Measurements from ENCODE around the gene TAMALIN. TPM values are rescaled to one million over a fixed set of nuclear protein-coding genes. Genes with fewer than 3 reads are reported as not detected.

Gene TAMALIN
- 2.2 and 2.6 TPM in 2 replicates for polyA plus RNA-seq (2013)

DNA sequence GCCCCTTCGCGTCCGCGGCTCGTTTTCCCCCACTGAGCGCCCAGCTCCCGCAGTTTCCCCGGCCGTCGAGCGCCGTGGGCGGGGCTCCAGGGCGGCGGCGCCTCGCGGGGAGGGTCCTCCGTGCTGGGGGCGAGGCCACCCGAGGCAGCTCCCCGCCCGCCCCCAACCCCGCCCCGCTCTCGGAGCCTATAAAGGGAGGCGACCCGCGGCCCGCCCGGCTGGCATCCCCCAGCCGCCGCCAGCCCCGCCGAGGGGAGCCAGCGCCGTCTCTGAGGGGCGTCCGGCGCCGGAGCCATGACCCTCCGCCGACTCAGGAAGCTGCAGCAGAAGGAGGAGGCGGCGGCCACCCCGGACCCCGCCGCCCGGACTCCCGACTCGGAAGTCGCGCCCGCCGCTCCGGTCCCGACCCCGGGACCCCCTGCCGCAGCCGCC lies at the start of gene TAMALIN:
TSS of gene TAMALIN (plus strand) at position 221 of the 432 bp plus-strand sequence. CDS start at position 295, 74 bp downstream.
- H3K4me2 ChIP-seq (ENCODE audit: low read length): peak within 1 kb of the TSS; percentile 73
- DNase-seq: peak in 1 of 2 donors; percentile 37
- H4K91ac ChIP-seq (ENCODE audit: low read depth, low read length): peak within 1 kb of the TSS; percentile 23
- H4K12ac ChIP-seq (ENCODE audit: low read depth, low read length): no peak within 1 kb of the TSS
- no peak within 1 kb of the TSS for H2BK120ac ChIP-seq (ENCODE audit: insufficient read depth, low read length, poor library complexity)
- H2AFZ ChIP-seq (ENCODE audit: insufficient read depth, low read length, poor library complexity): peak within 1 kb of the TSS; percentile 43
- H3K27me3 ChIP-seq (ENCODE audit: insufficient read depth, low read length): peaks cover 19% of the 10 kb centered on the region
- H3K79me2 ChIP-seq (ENCODE audit: control insufficient read depth, insufficient read depth, low read length, poor library complexity): peaks cover 2% of the 10 kb centered on the region
- WGBS (ENCODE audit: extremely low coverage, insufficient coverage, insufficient read length): no CpG with 5 or more reads among the region's 60 CpGs
- H3K18ac ChIP-seq (ENCODE audit: low read length): peak within 1 kb of the TSS; percentile 58
- peak within 1 kb of the TSS; percentile 3 for H3K9ac ChIP-seq (ENCODE audit: low read length)
- H3K79me1 ChIP-seq (ENCODE audit: low read length): peaks cover 6% of the 10 kb centered on the region
- H3K4me3 ChIP-seq (ENCODE audit: low read depth, low read length): peak within 1 kb of the TSS; percentile 70
- H3K4ac ChIP-seq (ENCODE audit: low read depth, low read length): no peak within 1 kb of the TSS
- no peak within 1 kb of the TSS for H3K23ac ChIP-seq (ENCODE audit: low read length)
- H2AK5ac ChIP-seq (ENCODE audit: low read length): peak within 1 kb of the TSS; percentile 42
- H3K36me3 ChIP-seq (ENCODE audit: control insufficient read depth in 1 of 2, insufficient read depth in 2 of 2, low read length in 2 of 2): no peaks in the 10 kb centered on the region
- peak within 1 kb of the TSS; percentile 23 for H2BK12ac ChIP-seq (ENCODE audit: low read length)
- peaks cover 7% of the 10 kb centered on the region for H3K9me3 ChIP-seq (ENCODE audit: insufficient read depth, low read depth, low read length)
- H4K8ac ChIP-seq (ENCODE audit: low read depth, low read length): peak within 1 kb of the TSS; percentile 63
- peak within 1 kb of the TSS; percentile 12 for H3K14ac ChIP-seq (ENCODE audit: low read length)
- H3K27ac ChIP-seq (ENCODE audit: low read depth, low read length): no peak within 1 kb of the TSS
- H2BK5ac ChIP-seq (ENCODE audit: low read depth, low read length, poor library complexity): no peak within 1 kb of the TSS
- H3K4me1 ChIP-seq (ENCODE audit: control insufficient read depth in 1 of 2, insufficient read depth in 2 of 2, low read length in 2 of 2): peaks cover 16 to 21% of the 10 kb centered on the region in 2 experiments

DNA sequence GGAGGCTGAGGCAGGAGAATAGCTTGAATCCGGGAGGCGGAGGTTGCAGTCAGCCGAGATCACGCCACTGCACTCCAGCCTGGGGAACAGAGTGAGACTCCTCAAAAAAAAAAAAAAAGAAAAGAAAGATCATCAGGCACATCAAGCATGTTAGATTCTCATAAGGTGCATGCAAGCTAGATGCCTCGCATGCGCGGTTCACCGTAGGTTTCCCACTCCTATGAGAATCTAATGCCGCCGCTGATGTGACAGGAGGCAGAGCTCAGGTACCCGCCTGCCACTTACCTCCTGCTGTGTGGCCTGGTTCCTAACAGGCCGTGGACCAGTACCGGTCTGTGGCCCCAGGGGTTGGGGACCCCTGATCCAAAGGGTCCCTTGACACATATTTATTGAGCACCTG lies 48.2 kb upstream of the TAMALIN start:
- H3K23ac ChIP-seq (ENCODE audit: low read length): no peak overlapping the region
- no peak overlapping the region for H3K9ac ChIP-seq (ENCODE audit: low read length)
- H2BK12ac ChIP-seq (ENCODE audit: low read length): no peak overlapping the region
- no peak overlapping the region for H3K27ac ChIP-seq (ENCODE audit: low read depth, low read length)
- no peak overlapping the region for H4K12ac ChIP-seq (ENCODE audit: low read depth, low read length)
- no peak overlapping the region for H4K91ac ChIP-seq (ENCODE audit: low read depth, low read length)
- H3K4me1 ChIP-seq (ENCODE audit: control insufficient read depth in 1 of 2, insufficient read depth in 2 of 2, low read length in 2 of 2): peaks cover 0 to 2% of the 10 kb centered on the region in 2 experiments
- H3K18ac ChIP-seq (ENCODE audit: low read length): no peak overlapping the region
- no peak overlapping the region for H4K8ac ChIP-seq (ENCODE audit: low read depth, low read length)
- H2BK5ac ChIP-seq (ENCODE audit: low read depth, low read length, poor library complexity): no peak overlapping the region
- no peak overlapping the region for H3K4ac ChIP-seq (ENCODE audit: low read depth, low read length)
- DNase-seq: no peak
- H2AK5ac ChIP-seq (ENCODE audit: low read length): no peak overlapping the region
- H2BK120ac ChIP-seq (ENCODE audit: insufficient read depth, low read length, poor library complexity): no peak overlapping the region
- WGBS (ENCODE audit: extremely low coverage, insufficient coverage, insufficient read length): no CpG with 5 or more reads among the region's 13 CpGs
- no peak overlapping the region for H3K4me3 ChIP-seq (ENCODE audit: low read depth, low read length)
- no peak overlapping the region for H3K14ac ChIP-seq (ENCODE audit: low read length)
- H3K36me3 ChIP-seq (ENCODE audit: control insufficient read depth in 1 of 2, insufficient read depth in 2 of 2, low read length in 2 of 2): no peaks in the 10 kb centered on the region
- no peaks in the 10 kb centered on the region for H3K79me1 ChIP-seq (ENCODE audit: low read length)
- no peak overlapping the region for H3K4me2 ChIP-seq (ENCODE audit: low read length)
- no peaks in the 10 kb centered on the region for H3K79me2 ChIP-seq (ENCODE audit: control insufficient read depth, insufficient read depth, low read length, poor library complexity)
- peak overlapping the region; percentile 44 for H2AFZ ChIP-seq (ENCODE audit: insufficient read depth, low read length, poor library complexity)
- H3K27me3 ChIP-seq (ENCODE audit: insufficient read depth, low read length): no peaks in the 10 kb centered on the region
- H3K9me3 ChIP-seq (ENCODE audit: insufficient read depth, low read depth, low read length): no peaks in the 10 kb centered on the region

DNA sequence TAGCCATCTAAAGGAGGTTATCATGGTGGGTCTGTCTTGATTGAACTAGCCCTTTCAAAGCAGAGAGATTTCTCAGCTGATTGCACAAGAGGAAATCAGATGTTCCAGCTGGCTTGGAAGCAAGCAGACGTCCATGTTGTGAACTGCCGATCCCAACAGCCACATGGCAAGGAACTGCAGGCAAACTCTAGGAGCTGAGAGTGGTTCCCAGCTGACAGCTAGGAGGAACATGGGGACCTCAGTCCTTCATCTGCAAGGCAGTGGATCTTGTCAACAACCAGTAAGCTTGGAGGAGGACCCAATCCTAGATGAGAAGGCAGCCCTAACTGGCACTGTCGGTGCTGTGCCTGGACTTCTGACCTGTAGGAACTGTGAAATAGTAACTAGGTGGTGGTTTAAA lies 47.5 kb upstream of the TAMALIN start:
- Histone ChIP-seq H2AFZ (ENCODE audit: insufficient read depth, low read length, poor library complexity) (no peak overlapping the region), H2BK5ac (ENCODE audit: low read depth, low read length, poor library complexity) (no peak overlapping the region), H3K4me1 (ENCODE audit: control insufficient read depth in 1 of 2, insufficient read depth in 2 of 2, low read length in 2 of 2) (peaks cover 0 to 2% of the 10 kb centered on the region in 2 experiments), H2AK5ac (ENCODE audit: low read length) (no peak overlapping the region), H2BK120ac (ENCODE audit: insufficient read depth, low read length, poor library complexity) (no peak overlapping the region), H3K4me2 (ENCODE audit: low read length) (no peak overlapping the region), H3K27me3 (ENCODE audit: insufficient read depth, low read length) (no peaks in the 10 kb centered on the region), H3K23ac (ENCODE audit: low read length) (no peak overlapping the region), H3K36me3 (ENCODE audit: control insufficient read depth in 1 of 2, insufficient read depth in 2 of 2, low read length in 2 of 2) (no peaks in the 10 kb centered on the region), H3K79me2 (ENCODE audit: control insufficient read depth, insufficient read depth, low read length, poor library complexity) (no peaks in the 10 kb centered on the region), H3K18ac (ENCODE audit: low read length) (no peak overlapping the region), H3K14ac (ENCODE audit: low read length) (no peak overlapping the region), H4K91ac (ENCODE audit: low read depth, low read length) (no peak overlapping the region), H3K27ac (ENCODE audit: low read depth, low read length) (no peak overlapping the region), H3K9me3 (ENCODE audit: insufficient read depth, low read depth, low read length) (no peaks in the 10 kb centered on the region), H3K79me1 (ENCODE audit: low read length) (no peaks in the 10 kb centered on the region), H4K12ac (ENCODE audit: low read depth, low read length) (no peak overlapping the region), H3K4ac (ENCODE audit: low read depth, low read length) (no peak overlapping the region), H2BK12ac (ENCODE audit: low read length) (no peak overlapping the region), H3K9ac (ENCODE audit: low read length) (no peak overlapping the region), H3K4me3 (ENCODE audit: low read depth, low read length) (no peak overlapping the region), H4K8ac (ENCODE audit: low read depth, low read length) (no peak overlapping the region)
- no peak for DNase-seq
- no CpG with 5 or more reads among the region's 3 CpGs for WGBS (ENCODE audit: extremely low coverage, insufficient coverage, insufficient read length)

DNA sequence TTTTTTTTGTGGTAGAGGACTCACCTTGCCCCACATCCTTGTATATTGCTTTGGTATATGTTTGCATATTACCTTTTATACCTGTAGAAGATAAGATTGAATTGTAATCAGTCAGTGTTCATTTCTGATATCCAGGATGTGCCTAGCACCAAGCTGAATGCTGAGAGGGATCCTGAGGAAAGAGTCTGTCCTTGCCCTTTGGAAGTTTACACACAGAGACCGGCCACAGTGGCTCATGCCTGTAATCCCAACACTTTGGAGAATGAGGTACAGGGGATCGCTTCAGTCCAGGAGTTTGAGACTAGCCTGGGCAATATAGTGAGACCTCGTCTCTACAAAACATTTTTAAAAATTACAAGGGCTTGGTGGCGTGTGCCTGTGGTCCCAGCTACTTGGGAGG lies 46.8 kb upstream of the TAMALIN start:
- H3K4ac ChIP-seq (ENCODE audit: low read depth, low read length): no peak overlapping the region
- no peak overlapping the region for H3K18ac ChIP-seq (ENCODE audit: low read length)
- WGBS (ENCODE audit: extremely low coverage, insufficient coverage, insufficient read length): no CpG with 5 or more reads among the region's 4 CpGs
- H4K12ac ChIP-seq (ENCODE audit: low read depth, low read length): no peak overlapping the region
- H3K9me3 ChIP-seq (ENCODE audit: insufficient read depth, low read depth, low read length): no peaks in the 10 kb centered on the region
- no peak overlapping the region for H2BK5ac ChIP-seq (ENCODE audit: low read depth, low read length, poor library complexity)
- DNase-seq: no peak
- no peak overlapping the region for H3K23ac ChIP-seq (ENCODE audit: low read length)
- no peak overlapping the region for H4K91ac ChIP-seq (ENCODE audit: low read depth, low read length)
- H3K27me3 ChIP-seq (ENCODE audit: insufficient read depth, low read length): no peaks in the 10 kb centered on the region
- H2AFZ ChIP-seq (ENCODE audit: insufficient read depth, low read length, poor library complexity): no peak overlapping the region
- H4K8ac ChIP-seq (ENCODE audit: low read depth, low read length): no peak overlapping the region
- H3K4me1 ChIP-seq (ENCODE audit: control insufficient read depth in 1 of 2, insufficient read depth in 2 of 2, low read length in 2 of 2): peaks cover 0 to 2% of the 10 kb centered on the region in 2 experiments
- no peaks in the 10 kb centered on the region for H3K79me1 ChIP-seq (ENCODE audit: low read length)
- H2AK5ac ChIP-seq (ENCODE audit: low read length): no peak overlapping the region
- no peaks in the 10 kb centered on the region for H3K36me3 ChIP-seq (ENCODE audit: control insufficient read depth in 1 of 2, insufficient read depth in 2 of 2, low read length in 2 of 2)
- H3K9ac ChIP-seq (ENCODE audit: low read length): no peak overlapping the region
- H3K14ac ChIP-seq (ENCODE audit: low read length): no peak overlapping the region
- no peak overlapping the region for H2BK120ac ChIP-seq (ENCODE audit: insufficient read depth, low read length, poor library complexity)
- no peak overlapping the region for H3K4me3 ChIP-seq (ENCODE audit: low read depth, low read length)
- no peak overlapping the region for H3K4me2 ChIP-seq (ENCODE audit: low read length)
- H2BK12ac ChIP-seq (ENCODE audit: low read length): no peak overlapping the region
- no peaks in the 10 kb centered on the region for H3K79me2 ChIP-seq (ENCODE audit: control insufficient read depth, insufficient read depth, low read length, poor library complexity)
- H3K27ac ChIP-seq (ENCODE audit: low read depth, low read length): no peak overlapping the region
